HG02852 (cell line): ENCODE measurements around the gene ALDH1L2.
A peak's percentile ranks its signal among the peaks of the same experiment; 100 is the strongest.

Source experiments
- ATAC-seq: cut with Tn5 transposase; IDR thresholded peaks from one replicate; pipeline ENCODE4 v1.9.1; 2021; ENCODE audit warnings: mild to moderate bottlenecking, moderate library complexity; ENCODE audit not compliant: unreplicated experiment

The ALDH1L2 gene

GRCh38 chr12:105083551-105084105 is 630 bp downstream of the ALDH1L2 start:
- ATAC-seq, result peak; percentile 23

DNA sequence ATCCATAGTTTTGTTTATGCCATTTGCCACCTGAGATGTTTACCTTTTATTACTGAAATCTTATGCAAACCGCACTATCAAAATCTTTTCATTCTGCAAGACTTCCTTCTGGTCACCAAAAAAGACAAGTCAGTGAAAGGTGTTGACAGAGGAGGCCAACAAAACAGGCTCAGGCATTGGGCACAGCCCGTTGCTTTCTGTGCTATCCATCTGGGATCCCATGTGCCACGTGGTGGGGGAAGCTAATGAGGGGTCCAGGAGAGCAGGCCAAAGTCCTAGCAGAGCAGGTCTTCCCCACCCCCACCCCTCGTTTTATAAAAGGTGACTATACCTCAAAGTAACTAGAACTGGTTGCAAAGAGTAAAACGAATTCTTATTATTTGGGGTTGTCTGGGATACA is 1.2 kb downstream of the ALDH1L2 start:
- ATAC-seq, result no peak

DNA sequence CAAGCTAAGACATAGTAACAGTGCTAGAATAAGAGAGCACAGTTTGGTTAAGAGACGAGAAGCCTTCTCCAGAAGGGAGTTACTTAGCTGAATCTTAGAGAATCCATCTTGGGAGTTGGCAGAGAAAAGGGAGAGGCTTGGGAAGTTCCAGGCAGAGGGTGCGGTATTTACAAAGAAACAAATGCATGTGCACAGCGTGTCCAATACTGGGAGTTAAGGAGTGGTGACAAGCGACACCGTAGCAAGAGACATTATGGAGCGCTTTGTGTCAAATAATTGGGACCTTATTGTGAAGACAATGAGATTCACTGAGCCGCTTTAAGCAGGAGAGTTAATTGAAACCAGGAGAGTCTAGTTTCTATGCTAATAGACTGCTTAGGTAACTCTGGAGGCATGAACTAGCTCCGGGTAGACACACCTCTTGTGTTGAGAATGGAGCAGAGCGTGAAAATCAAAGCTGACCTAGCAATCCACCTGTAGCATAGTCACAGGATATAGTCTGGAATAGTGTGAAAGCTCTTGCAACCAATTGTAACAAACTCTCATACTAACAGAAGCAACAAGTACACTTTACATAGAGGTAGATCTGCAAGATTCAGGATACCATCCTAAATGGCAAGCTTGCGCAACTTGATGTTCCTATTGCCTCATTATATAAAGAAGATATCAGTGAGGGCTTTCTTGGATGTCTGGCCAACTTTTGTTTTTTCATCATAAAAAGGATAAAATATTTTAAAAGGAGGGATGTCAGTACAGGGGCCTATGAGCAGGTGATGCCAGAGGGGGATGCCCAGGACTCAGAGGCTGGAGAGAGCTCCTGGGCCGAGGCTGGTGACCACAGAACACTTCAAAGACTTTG is 5.3 kb downstream of the ALDH1L2 start:
- no peak for ATAC-seq

- no peak for ATAC-seq
These were observed 6.8 kb downstream of the ALDH1L2 start for GRCh38 chr12:105077435-105077834.

- no peak for ATAC-seq
These were observed 7.3 kb downstream of the ALDH1L2 start for GRCh38 chr12:105076913-105077312.

DNA sequence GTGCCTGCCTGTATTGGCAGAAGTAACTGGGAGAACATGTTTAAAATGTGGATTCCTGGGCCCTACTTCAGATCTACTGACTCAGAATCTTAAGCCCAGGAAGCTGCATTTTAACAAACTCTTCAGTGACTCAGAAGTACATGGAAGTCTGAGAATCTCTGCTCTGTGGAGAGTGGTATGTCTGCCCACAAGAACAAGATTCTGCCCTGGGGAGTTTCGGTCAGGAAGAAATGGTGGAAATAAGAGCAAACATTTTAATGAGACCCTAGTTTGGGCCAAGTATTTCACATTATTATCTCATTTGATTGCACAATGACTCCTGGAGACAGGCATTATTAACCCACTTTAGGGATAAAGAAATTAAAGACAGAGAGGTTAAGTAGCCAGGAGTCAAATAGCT is 8.2 kb downstream of the ALDH1L2 start:
- no peak for ATAC-seq

DNA sequence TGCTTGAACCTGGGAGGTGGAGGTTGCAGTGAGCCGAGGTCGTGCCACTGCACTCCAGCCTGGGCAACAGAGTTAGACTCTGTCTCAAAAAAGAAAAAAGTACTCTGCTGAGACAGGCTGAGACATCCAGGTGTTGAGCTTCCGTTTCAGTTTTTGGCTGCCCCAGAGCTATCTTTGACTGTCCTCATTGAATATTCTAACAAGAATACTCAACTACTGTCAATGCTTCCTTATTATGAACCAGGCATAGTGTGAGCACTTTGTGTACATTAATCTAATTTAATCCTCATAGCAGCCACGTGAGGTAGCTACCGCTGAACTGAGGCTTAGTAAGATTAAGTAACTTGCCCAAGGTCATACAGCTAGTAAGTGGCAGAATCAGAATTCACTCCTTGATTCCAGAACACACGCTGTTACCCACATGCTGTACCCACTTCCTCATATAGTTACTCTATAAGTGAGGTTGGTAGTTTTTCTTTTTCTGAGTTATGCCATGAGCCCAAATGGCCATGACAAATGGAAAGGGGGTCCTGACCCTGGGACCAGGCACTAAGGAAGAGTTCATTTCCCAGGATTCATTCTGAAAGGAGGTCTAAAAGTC is 11.3 kb downstream of the ALDH1L2 start:
- no peak for ATAC-seq

GRCh38 chr12:105071981-105072380 is 12.3 kb downstream of the ALDH1L2 start:
- ATAC-seq, result no peak

DNA sequence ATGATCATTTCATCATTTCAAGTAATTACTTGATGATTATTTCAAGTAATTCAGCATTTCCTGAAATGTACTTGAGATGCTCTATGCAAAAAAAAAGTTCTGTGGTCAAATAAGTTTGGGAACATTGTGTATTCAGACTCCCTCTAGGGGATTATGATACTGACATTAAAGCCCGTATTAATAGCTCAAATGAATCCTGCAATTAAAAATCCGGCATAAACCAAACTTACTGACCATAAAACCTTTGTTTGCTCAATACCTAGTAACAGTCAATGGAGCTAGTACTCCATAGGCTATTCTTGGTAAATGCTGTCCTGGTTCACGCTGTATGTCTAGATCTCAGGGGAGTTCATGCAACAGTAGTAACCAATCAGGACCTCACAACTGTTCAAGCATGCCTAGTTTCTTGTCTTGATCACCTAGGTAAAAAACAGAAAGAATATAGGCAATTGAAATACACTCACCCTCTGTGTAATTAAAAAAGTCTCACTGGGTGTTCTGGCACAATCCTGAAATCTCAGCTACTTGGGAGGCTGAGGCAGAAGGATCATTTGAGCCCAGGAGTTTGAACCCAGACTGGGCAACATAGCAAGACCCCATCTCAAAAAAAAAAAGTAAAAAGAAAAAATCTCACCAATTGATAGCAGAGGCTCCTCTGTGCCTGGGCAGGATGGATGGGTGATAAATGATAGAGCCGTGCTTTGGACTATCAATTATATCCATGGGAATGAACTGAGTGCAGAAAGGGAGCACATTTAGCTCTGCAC is 14.1 kb downstream of the ALDH1L2 start:
- no peak for ATAC-seq

DNA sequence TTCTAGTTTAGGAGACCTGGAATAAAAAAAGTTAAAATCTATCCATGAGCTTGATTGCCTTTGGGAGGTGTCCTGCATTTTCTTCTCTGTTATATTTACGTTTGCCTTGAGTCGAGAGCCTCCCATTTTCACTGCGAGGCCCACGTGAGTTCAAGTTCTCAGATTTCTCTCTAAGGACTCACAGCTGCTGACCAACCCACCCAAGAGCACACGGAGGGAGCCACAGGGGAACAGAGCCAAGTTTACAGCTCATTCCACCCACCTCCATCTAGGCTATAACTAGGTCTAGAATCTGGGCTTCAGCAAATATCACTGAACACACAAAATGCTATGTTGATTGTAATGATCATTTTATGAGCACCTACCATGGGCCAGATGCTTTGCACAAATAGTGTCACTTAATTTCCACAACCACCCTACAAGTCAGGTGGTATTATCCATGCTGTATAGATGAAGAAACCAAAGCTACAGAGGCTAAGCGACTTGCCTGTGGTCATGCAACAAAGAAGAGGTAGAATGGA is 16.7 kb downstream of the ALDH1L2 start:
- no peak for ATAC-seq

GRCh38 chr12:105064564-105065178 is 19.6 kb downstream of the ALDH1L2 start:
- ATAC-seq, result no peak

DNA sequence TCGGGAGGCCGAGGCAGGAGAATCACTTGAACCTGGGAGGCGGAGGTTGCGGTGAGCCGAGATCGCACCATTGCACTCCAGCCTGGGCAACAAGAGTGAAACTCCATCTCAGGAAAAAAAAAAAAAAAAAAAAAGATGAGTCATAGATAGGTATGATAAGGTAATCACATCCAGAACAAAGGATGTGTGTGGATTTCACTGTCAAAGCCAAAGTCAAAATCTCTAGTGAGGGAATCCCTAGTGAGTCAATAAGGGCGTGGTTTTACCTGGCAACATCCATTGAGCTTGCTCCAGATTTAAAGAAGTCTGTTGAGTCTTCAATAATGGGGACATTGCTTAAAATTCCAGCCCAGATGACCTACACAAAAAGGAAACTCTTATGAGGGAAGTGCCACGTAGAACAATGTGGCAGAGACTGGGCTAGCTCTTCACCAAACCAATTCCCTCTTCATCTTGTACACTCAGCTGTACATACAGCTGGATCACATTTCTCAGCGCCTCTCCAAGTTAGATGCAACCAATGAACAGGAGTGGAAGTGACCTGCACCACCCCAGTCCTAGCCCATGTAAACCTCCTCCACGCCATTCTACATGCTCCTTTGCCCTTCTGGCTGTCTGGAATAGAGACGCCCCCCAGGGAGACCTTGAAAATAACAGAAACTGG is 23.4 kb downstream of the ALDH1L2 start:
- no peak for ATAC-seq

GRCh38 chr12:105057174-105057573 is 27.1 kb downstream of the ALDH1L2 start:
- no peak for ATAC-seq

DNA sequence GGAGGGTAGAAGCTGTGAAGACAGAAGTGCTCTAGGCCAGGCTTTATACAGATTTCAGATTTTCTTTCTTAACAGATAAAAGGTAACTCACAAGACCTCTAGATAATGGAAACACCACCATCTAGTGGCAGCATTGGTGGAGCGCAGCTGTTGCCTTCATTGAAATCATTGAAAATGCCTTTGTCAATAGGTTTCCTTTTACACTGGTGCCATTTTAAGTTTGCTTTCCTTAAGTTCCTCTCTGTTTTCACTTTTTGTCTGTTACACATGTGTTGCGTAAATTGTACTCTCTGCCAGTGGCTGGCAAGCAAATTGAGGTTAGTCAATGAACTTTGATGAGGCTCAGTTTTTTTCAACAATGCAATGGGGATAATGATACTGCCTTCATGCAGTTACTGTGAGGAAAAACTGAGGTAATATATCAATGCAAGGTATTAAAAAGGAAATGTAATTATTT is 31.1 kb downstream of the ALDH1L2 start:
- peak; percentile 56 for ATAC-seq

GRCh38 chr12:105051981-105052380 is 32.3 kb downstream of the ALDH1L2 start:
- ATAC-seq, result no peak

GRCh38 chr12:105048315-105048714 is 35.9 kb downstream of the ALDH1L2 start:
- no peak for ATAC-seq

DNA sequence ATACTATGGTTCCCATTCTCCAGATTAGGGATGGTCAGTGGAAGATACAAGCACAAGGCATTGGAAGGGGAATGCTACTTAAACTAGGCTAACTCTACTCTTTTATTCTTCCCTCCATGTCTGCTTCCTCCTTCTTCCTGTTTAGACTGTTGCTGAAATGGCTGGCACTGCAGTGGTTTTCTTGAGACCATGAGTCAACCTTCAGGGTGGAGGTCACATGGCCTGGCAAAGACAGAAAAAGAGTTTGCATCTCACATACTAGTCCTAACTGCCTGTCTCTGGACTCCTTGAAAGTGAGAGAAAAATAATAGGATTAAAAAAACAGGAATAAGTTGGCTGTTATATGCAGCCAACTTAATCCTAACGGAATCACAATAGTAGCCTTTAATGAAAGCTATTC is 37.0 kb downstream of the ALDH1L2 start:
- no peak for ATAC-seq

GRCh38 chr12:105041186-105041585 is 43.1 kb downstream of the ALDH1L2 start:
- ATAC-seq, result no peak

- no peak for ATAC-seq
These were observed 43.8 kb downstream of the ALDH1L2 start for GRCh38 chr12:105040476-105040875.
